ENCODE results near the gene SACM1L. TPM values are rescaled to one million over a fixed set of nuclear protein-coding genes. Genes with fewer than 3 reads are reported as not detected.

The SACM1L gene
- total RNA-seq, 2 donors from 2014 or later = 149 to 161 TPM

DNA sequence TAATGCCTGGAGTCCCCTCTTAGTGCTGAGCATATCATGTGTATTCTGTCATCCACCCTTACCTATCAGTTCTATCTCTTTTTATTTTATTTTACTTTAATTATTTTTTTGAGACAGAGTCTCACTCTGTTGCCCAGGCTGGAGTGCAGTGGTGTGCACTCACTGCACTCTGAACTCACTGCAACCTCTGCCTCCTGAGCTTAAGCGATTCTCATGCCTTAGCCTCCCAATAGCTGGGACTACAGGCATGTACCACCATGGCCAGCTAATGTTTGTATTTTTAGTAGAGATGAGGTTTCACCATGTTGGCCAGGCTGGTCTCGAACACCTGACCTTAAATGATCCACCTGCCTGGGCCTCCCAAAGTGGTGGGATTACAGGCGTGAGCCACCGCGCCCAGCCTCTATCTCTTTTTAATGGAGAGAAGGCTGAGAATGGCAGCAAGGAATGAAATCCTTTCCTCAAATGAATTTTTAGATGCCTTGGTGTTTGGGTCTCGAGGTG lies 11.4 kb downstream of the SACM1L start:
- no peak overlapping the region for H3K27ac ChIP-seq (ENCODE audit: low read depth, low read length)

DNA sequence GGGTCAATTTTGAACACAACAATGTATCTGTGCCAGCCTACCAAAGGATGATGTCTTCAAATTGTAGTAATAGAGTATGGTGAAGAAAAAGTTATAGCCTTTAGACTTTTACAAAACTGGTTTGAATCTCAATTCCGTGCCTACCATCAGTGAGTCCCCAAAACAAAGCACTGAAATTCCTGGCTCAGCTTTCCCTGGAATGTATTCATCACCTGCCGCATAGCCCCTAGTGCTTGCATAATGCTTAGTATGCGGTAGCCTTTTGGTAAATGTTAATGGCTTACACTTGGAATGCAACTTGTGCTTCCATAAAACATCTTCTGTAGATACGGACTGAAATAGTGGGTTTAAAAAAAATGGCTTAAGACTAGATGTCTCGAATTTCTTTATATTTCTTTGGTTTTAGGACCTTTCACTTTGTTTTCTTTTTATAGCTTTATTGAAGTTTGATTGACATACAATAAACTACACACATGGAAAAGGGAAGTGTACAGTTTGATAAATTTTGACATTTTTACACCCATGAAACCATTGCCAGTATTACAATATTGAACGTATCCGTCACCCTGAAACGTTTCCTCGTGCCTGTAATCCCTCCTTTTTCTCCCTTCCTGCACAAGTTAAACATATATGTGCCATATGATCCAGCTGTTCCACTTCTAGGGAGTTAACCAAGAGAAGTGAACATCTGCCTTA lies 12.1 kb downstream of the SACM1L start:
- WGBS, 2 experiments (ENCODE audit: insufficient coverage in 1 of 2, insufficient read length in 1 of 2) = 69 to 77% methylated on average over 7 to 9 of the region's 9 CpGs
- H3K4me3 Mint-ChIP-seq = no peak overlapping the region
- peak; percentile 66 for DNase-seq
- H3K4me1 Mint-ChIP-seq = peaks cover 40% of the 10 kb centered on the region
- Histone ChIP-seq H3K4me1 (ENCODE audit: control insufficient read depth, insufficient read depth, low read length) (peaks cover 8% of the 10 kb centered on the region), H3K27me3 (ENCODE audit: control insufficient read depth, insufficient read depth, low read length, poor library complexity, severe bottlenecking) (no peaks in the 10 kb centered on the region), H3K9me3 (ENCODE audit: control insufficient read depth, low read length) (no peaks in the 10 kb centered on the region), H3K9ac (ENCODE audit: extremely low read depth, low read length, poor library complexity, severe bottlenecking) (no peak overlapping the region), H3K27ac (ENCODE audit: low read depth, low read length) (no peak overlapping the region), H3K4me3 (ENCODE audit: low read length) (no peak overlapping the region), H3K36me3 (ENCODE audit: control insufficient read depth, insufficient read depth, low read length) (peaks cover 80% of the 10 kb centered on the region)
- TF ChIP-seq, protein P1, sequence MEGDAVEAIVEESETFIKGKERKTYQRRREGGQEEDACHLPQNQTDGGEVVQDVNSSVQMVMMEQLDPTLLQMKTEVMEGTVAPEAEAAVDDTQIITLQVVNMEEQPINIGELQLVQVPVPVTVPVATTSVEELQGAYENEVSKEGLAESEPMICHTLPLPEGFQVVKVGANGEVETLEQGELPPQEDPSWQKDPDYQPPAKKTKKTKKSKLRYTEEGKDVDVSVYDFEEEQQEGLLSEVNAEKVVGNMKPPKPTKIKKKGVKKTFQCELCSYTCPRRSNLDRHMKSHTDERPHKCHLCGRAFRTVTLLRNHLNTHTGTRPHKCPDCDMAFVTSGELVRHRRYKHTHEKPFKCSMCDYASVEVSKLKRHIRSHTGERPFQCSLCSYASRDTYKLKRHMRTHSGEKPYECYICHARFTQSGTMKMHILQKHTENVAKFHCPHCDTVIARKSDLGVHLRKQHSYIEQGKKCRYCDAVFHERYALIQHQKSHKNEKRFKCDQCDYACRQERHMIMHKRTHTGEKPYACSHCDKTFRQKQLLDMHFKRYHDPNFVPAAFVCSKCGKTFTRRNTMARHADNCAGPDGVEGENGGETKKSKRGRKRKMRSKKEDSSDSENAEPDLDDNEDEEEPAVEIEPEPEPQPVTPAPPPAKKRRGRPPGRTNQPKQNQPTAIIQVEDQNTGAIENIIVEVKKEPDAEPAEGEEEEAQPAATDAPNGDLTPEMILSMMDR (conservative IDR thresholded peaks at IDR 0.05) = no peak
- H3K27me3 Mint-ChIP-seq (ENCODE audit: insufficient read depth) = no peaks in the 10 kb centered on the region
- no peaks in the 10 kb centered on the region for H3K9me3 Mint-ChIP-seq
- peaks cover 53% of the 10 kb centered on the region for H3K36me3 Mint-ChIP-seq (ENCODE audit: low read depth)
- H3K27ac Mint-ChIP-seq = peak overlapping the region; percentile 75

More for the DNA sequence above, 11.4 kb downstream of the SACM1L start:
- no peak overlapping the region for H3K9ac ChIP-seq (ENCODE audit: extremely low read depth, low read length, poor library complexity, severe bottlenecking)
- H3K9me3 Mint-ChIP-seq = no peaks in the 10 kb centered on the region
- H3K27ac Mint-ChIP-seq = no peak overlapping the region
- H3K9me3 ChIP-seq (ENCODE audit: control insufficient read depth, low read length) = no peaks in the 10 kb centered on the region
- H3K4me1 Mint-ChIP-seq = peaks cover 35% of the 10 kb centered on the region
- H3K4me3 Mint-ChIP-seq = no peak overlapping the region
- no peaks in the 10 kb centered on the region for H3K27me3 Mint-ChIP-seq (ENCODE audit: insufficient read depth)
- no peak for DNase-seq
- H3K36me3 Mint-ChIP-seq (ENCODE audit: low read depth) = peaks cover 53% of the 10 kb centered on the region
- H3K27me3 ChIP-seq (ENCODE audit: control insufficient read depth, insufficient read depth, low read length, poor library complexity, severe bottlenecking) = no peaks in the 10 kb centered on the region
- TF ChIP-seq, protein P1 (conservative IDR thresholded peaks at IDR 0.05) = no peak
- peaks cover 80% of the 10 kb centered on the region for H3K36me3 ChIP-seq (ENCODE audit: control insufficient read depth, insufficient read depth, low read length)
- 99 to 100% methylated on average over 5 to 6 of the region's 6 CpGs for WGBS, 2 experiments (ENCODE audit: insufficient coverage in 1 of 2, insufficient read length in 1 of 2)
- peaks cover 8% of the 10 kb centered on the region for H3K4me1 ChIP-seq (ENCODE audit: control insufficient read depth, insufficient read depth, low read length)
- no peak overlapping the region for H3K4me3 ChIP-seq (ENCODE audit: low read length)

DNA sequence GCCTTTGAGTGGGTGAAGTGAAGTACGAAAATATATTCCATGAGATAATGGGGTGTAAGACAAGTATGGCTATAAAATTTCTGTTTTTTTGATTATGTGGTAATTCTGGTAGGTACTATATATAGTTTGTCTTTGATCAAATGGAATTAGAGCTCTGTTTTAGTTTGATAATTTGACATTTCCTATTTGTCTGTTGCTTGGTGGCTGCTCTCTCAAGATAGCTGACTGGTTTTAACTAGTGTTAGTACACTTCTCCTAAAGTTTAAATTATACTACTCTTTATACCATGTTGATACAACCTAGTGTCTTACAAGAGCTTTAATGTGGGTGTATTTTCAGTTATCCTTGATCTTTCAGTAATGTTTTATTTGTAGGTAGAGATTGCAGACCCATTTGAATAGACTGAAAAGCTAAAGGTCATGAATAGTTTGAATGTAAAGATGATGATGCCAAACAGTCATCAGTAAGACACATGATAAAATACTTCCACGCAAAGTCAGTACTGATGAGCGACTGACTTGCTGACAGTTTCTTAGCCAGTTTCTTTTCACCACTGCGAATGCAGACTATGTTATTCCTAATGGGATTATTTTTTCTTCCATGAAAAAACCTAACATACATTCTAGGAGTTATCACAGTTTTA lies 15.2 kb downstream of the SACM1L start:
- H3K9me3 Mint-ChIP-seq = no peaks in the 10 kb centered on the region
- H3K4me3 Mint-ChIP-seq = no peak overlapping the region
- H3K4me3 ChIP-seq (ENCODE audit: low read length) = no peak overlapping the region
- peaks cover 58% of the 10 kb centered on the region for H3K36me3 Mint-ChIP-seq (ENCODE audit: low read depth)
- peaks cover 8% of the 10 kb centered on the region for H3K4me1 ChIP-seq (ENCODE audit: control insufficient read depth, insufficient read depth, low read length)
- TF ChIP-seq, protein P1 (conservative IDR thresholded peaks at IDR 0.05) = no peak
- H3K9me3 ChIP-seq (ENCODE audit: control insufficient read depth, low read length) = no peaks in the 10 kb centered on the region
- WGBS, 2 experiments (ENCODE audit: insufficient coverage in 1 of 2, insufficient read length in 1 of 2) = 94% methylated on average over 3 to 4 of the region's 4 CpGs
- no peak for DNase-seq
- no peak overlapping the region for H3K27ac ChIP-seq (ENCODE audit: low read depth, low read length)
- peaks cover 41% of the 10 kb centered on the region for H3K4me1 Mint-ChIP-seq
- peaks cover 89% of the 10 kb centered on the region for H3K36me3 ChIP-seq (ENCODE audit: control insufficient read depth, insufficient read depth, low read length)
- no peaks in the 10 kb centered on the region for H3K27me3 Mint-ChIP-seq (ENCODE audit: insufficient read depth)
- H3K9ac ChIP-seq (ENCODE audit: extremely low read depth, low read length, poor library complexity, severe bottlenecking) = no peak overlapping the region
- H3K27ac Mint-ChIP-seq = peak overlapping the region; percentile 16
- H3K27me3 ChIP-seq (ENCODE audit: control insufficient read depth, insufficient read depth, low read length, poor library complexity, severe bottlenecking) = no peaks in the 10 kb centered on the region

All from endodermal cell (in vitro differentiated cells).